ENCODE measurements around the gene RNF8. TPM values are rescaled to one million over a fixed set of nuclear protein-coding genes. Genes with fewer than 3 reads are reported as not detected.
A peak's percentile ranks its signal among the peaks of the same experiment; 100 is the strongest.

Gene RNF8
- total and polyA plus RNA-seq, 9 of the 15 experiments (the other 6 are each of a cell fraction or from before 2014, with no cell fraction given): 10.6 to 47.0 (median 37.5) TPM

DNA sequence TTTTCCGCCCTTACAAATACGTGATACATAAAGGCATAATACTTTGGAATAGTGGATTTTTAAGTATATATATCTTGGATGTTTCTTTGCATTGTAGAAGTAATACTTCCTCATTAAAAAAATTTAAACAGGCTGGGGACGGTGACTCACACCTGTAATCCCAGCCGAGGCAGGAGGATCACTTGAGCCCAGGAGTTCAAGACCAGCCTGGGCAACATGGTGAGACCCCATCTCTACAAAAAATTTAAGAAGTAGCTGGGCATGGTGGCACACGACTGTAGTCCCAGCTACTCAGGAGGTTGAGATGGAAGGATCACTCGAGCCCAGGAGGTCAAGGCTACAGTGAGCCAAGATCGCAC, 38.6 kb upstream of the RNF8 start (continued):
- TF ChIP-seq TAF9B (IDR thresholded peaks at IDR 0.05; ENCODE audit: partially characterized antibody) (no peak), PHB (CRISPR knock-in tag; IDR thresholded peaks at IDR 0.05) (no peak), KAT7 (CRISPR knock-in tag; IDR thresholded peaks at IDR 0.05; ENCODE audit: borderline replicate concordance) (peak; percentile 63; the same call in 1 of the 2 replicates), PTRF (tag; IDR thresholded peaks at IDR 0.05) (no peak), SMC3 (conservative IDR thresholded peaks at IDR 0.05; ENCODE audit: insufficient read depth, low read depth, low read length) (no peak), MEIS2 (IDR thresholded peaks at IDR 0.05; ENCODE audit: partially characterized antibody) (no peak), JUNB (CRISPR knock-in tag; conservative IDR thresholded peaks at IDR 0.05) (no peak), LEF1 (IDR thresholded peaks at IDR 0.05) (no peak), JUND (IDR thresholded peaks at IDR 0.05; ENCODE audit: borderline replicate concordance, low read depth, low read length) (no peak), JUND (tag; IDR thresholded peaks at IDR 0.05; ENCODE audit: borderline replicate concordance, low read depth, low read length) (no peak), FIP1L1 (IDR thresholded peaks at IDR 0.05; ENCODE audit: low read depth, low read length, poor library complexity, severe bottlenecking) (no peak), MYC (IDR thresholded peaks at IDR 0.05; ENCODE audit: low read depth, low read length) (no peak), MYC (CRISPR knock-in tag; IDR thresholded peaks at IDR 0.05; ENCODE audit: borderline replicate concordance, low read depth) (no peak), RBM39 (optimal IDR thresholded peaks at IDR 0.05; ENCODE audit: low read depth, low read length) (peak; percentile 5), ZKSCAN3 (CRISPR knock-in tag; IDR thresholded peaks at IDR 0.05) (no peak), ZNF224 (CRISPR knock-in tag; IDR thresholded peaks at IDR 0.05) (no peak), HMGN3 (IDR thresholded peaks at IDR 0.05; ENCODE audit: borderline replicate concordance, extremely low read depth, insufficient read length, low read depth, low read length) (no peak), RAD21 (CRISPR knock-in tag; conservative IDR thresholded peaks at IDR 0.05 in 1 of 2, IDR thresholded peaks at IDR 0.05 in 1 of 2) (no peak), ZFP30 (CRISPR knock-in tag; IDR thresholded peaks at IDR 0.05; ENCODE audit: borderline replicate concordance) (no peak), ZNF764 (CRISPR knock-in tag; IDR thresholded peaks at IDR 0.05; ENCODE audit: low read depth) (no peak), RBFOX2 (IDR thresholded peaks at IDR 0.05; ENCODE audit: low read depth, low read length) (no peak), RHOXF2B (CRISPR knock-in tag; conservative IDR thresholded peaks at IDR 0.05) (no peak), POLR3A (IDR thresholded peaks at IDR 0.05; ENCODE audit: borderline replicate concordance, extremely low read depth, insufficient read depth, insufficient read length) (no peak), XRCC5 (IDR thresholded peaks at IDR 0.05; ENCODE audit: low read depth, low read length) (no peak), RB1 (IDR thresholded peaks at IDR 0.05; ENCODE audit: low read depth) (no peak)
- TF ChIP-seq, protein P1, sequence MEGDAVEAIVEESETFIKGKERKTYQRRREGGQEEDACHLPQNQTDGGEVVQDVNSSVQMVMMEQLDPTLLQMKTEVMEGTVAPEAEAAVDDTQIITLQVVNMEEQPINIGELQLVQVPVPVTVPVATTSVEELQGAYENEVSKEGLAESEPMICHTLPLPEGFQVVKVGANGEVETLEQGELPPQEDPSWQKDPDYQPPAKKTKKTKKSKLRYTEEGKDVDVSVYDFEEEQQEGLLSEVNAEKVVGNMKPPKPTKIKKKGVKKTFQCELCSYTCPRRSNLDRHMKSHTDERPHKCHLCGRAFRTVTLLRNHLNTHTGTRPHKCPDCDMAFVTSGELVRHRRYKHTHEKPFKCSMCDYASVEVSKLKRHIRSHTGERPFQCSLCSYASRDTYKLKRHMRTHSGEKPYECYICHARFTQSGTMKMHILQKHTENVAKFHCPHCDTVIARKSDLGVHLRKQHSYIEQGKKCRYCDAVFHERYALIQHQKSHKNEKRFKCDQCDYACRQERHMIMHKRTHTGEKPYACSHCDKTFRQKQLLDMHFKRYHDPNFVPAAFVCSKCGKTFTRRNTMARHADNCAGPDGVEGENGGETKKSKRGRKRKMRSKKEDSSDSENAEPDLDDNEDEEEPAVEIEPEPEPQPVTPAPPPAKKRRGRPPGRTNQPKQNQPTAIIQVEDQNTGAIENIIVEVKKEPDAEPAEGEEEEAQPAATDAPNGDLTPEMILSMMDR (IDR thresholded peaks at IDR 0.05 in 2 of 3, conservative IDR thresholded peaks at IDR 0.05 in 1 of 3; ENCODE audit: insufficient read depth in 2 of 3, low read depth in 1 of 3, low read length in 3 of 3): no peak
- TF ChIP-seq, protein P2, sequence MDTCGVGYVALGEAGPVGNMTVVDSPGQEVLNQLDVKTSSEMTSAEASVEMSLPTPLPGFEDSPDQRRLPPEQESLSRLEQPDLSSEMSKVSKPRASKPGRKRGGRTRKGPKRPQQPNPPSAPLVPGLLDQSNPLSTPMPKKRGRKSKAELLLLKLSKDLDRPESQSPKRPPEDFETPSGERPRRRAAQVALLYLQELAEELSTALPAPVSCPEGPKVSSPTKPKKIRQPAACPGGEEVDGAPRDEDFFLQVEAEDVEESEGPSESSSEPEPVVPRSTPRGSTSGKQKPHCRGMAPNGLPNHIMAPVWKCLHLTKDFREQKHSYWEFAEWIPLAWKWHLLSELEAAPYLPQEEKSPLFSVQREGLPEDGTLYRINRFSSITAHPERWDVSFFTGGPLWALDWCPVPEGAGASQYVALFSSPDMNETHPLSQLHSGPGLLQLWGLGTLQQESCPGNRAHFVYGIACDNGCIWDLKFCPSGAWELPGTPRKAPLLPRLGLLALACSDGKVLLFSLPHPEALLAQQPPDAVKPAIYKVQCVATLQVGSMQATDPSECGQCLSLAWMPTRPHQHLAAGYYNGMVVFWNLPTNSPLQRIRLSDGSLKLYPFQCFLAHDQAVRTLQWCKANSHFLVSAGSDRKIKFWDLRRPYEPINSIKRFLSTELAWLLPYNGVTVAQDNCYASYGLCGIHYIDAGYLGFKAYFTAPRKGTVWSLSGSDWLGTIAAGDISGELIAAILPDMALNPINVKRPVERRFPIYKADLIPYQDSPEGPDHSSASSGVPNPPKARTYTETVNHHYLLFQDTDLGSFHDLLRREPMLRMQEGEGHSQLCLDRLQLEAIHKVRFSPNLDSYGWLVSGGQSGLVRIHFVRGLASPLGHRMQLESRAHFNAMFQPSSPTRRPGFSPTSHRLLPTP (IDR thresholded peaks at IDR 0.05; ENCODE audit: borderline replicate concordance, extremely low read depth, insufficient read length): no peak
